ENCODE results near the gene HRNR.

DNA sequence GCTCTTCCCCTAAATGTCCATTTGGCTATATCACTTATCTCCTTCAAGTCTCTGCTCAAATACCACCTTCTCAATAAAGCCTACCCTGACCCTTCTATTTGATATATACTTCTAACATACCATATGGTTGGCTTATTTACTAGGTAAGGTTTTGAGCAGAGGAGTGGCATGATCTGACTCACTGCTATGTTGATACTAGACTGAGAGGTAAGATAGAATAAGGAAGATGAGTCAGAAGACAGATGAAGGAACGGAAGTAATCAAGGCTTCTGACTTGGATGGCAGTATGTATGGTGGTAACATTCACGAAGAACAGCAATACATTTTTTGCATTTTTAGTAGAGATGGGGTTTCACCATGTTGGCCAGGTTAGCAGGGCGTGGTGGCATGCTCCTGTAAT, 4.8 kb upstream of the HRNR start:
- TF ChIP-seq, protein P1, sequence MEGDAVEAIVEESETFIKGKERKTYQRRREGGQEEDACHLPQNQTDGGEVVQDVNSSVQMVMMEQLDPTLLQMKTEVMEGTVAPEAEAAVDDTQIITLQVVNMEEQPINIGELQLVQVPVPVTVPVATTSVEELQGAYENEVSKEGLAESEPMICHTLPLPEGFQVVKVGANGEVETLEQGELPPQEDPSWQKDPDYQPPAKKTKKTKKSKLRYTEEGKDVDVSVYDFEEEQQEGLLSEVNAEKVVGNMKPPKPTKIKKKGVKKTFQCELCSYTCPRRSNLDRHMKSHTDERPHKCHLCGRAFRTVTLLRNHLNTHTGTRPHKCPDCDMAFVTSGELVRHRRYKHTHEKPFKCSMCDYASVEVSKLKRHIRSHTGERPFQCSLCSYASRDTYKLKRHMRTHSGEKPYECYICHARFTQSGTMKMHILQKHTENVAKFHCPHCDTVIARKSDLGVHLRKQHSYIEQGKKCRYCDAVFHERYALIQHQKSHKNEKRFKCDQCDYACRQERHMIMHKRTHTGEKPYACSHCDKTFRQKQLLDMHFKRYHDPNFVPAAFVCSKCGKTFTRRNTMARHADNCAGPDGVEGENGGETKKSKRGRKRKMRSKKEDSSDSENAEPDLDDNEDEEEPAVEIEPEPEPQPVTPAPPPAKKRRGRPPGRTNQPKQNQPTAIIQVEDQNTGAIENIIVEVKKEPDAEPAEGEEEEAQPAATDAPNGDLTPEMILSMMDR (conservative IDR thresholded peaks at IDR 0.05; ENCODE audit: low read depth, low read length): no peak
- TF ChIP-seq EZH2phosphoT487 (IDR thresholded peaks at IDR 0.05; ENCODE audit: borderline replicate concordance, low read length): no peak
- no peak for TF ChIP-seq EZH2 (IDR thresholded peaks at IDR 0.05; ENCODE audit: low read length, unreplicated experiment)

Measured in PC-3 (cell line).